ENCODE results near the gene LRRC72.
A peak's percentile ranks its signal among the peaks of the same experiment; 100 is the strongest.

The LRRC72 gene

GRCh38 chr7:16550671-16551070 is 24.0 kb downstream of the LRRC72 start:
- ATAC-seq (no peak), DNase-seq (ENCODE audit: low spot score in 2 of 2) (no peak)
- Mint-ChIP-seq H3K36me3 (no peaks in the 10 kb centered on the region), H3K4me3 (no peak overlapping the region), H3K27ac (no peak overlapping the region), H3K9me3 (no peaks in the 10 kb centered on the region), H3K4me1 (no peaks in the 10 kb centered on the region)

- Mint-ChIP-seq H3K9me3 (no peaks in the 10 kb centered on the region), H3K27ac (no peak overlapping the region), H3K4me3 (no peak overlapping the region), H3K36me3 (no peaks in the 10 kb centered on the region), H3K4me1 (no peaks in the 10 kb centered on the region)
- DNase-seq (ENCODE audit: low spot score in 2 of 2): no peak
- no peak for ATAC-seq
These were observed 28.1 kb downstream of the LRRC72 start for GRCh38 chr7:16554518-16555236.

DNA sequence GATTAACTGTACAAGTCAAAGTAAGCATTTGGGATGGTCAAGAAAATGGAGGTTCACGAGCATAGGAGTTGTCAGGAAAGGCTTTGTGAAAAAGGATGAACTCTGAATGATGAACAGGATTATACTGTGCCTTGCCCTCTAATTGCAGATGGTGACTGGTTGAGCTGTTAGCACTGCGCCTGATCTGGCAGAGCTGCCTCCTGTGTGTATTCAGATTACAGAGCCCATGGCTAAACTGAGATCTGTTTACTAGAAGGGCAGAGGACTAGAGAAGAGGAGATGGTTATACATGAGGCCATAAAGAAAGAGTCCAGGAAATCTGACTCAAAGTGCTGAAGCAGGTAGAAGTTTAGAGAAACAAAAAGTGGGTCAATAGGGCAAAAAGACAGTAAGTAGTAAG is 29.7 kb downstream of the LRRC72 start:
- DNase-seq (ENCODE audit: low spot score in 2 of 2) (no peak), ATAC-seq (no peak)
- H3K27ac Mint-ChIP-seq: no peak overlapping the region
- H3K36me3 Mint-ChIP-seq: no peaks in the 10 kb centered on the region
- no peaks in the 10 kb centered on the region for H3K9me3 Mint-ChIP-seq
- no peaks in the 10 kb centered on the region for H3K4me1 Mint-ChIP-seq
- H3K4me3 Mint-ChIP-seq: no peak overlapping the region

GRCh38 chr7:16558761-16559302 is 32.2 kb downstream of the LRRC72 start:
- no peak for ATAC-seq
- no peak overlapping the region for H3K27ac Mint-ChIP-seq
- H3K9me3 Mint-ChIP-seq: no peaks in the 10 kb centered on the region
- H3K4me3 Mint-ChIP-seq: no peak overlapping the region
- no peaks in the 10 kb centered on the region for H3K36me3 Mint-ChIP-seq
- H3K4me1 Mint-ChIP-seq: no peaks in the 10 kb centered on the region
- no peak for DNase-seq (ENCODE audit: low spot score in 2 of 2)

DNA sequence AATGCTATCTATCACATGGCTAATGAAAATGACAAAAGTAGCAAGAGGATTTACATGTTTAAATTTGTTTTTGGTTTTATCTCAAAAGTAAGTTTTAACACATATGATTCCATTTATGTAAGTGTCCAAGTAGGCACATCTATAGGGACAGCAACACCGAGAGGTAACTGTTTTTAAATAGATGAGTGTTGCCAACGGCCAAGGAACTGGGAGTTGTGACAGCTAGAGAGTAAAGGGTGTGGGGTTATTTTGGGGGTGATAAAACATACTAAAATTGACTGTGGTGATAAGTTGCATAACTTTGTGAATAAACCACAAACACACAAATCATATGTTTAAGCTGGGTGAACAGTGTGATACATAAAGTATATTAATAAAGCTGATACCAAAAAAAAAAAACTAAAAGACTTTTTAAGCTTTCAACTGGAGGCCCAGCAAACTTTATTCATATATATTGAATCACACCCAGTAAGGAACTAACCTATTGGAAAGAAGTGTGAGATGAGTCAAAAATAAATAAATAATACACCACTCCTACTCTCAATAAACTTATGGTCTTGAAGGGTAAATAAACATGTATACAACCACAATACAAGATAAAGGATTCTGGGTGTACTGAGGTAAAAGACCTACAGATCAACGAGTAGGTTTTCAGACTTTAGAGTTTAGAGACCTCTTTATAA is 33.0 kb downstream of the LRRC72 start:
- Mint-ChIP-seq H3K4me1 (peaks cover 5% of the 10 kb centered on the region), H3K4me3 (no peak overlapping the region), H3K9me3 (no peaks in the 10 kb centered on the region), H3K36me3 (no peaks in the 10 kb centered on the region), H3K27ac (no peak overlapping the region)
- no peak for DNase-seq (ENCODE audit: low spot score in 2 of 2)
- no peak for ATAC-seq

GRCh38 chr7:16561943-16562342 is 35.3 kb downstream of the LRRC72 start:
- no peak overlapping the region for H3K4me3 Mint-ChIP-seq
- DNase-seq (ENCODE audit: low spot score in 2 of 2) (no peak), ATAC-seq (no peak)
- H3K27ac Mint-ChIP-seq: no peak overlapping the region
- no peaks in the 10 kb centered on the region for H3K9me3 Mint-ChIP-seq
- H3K36me3 Mint-ChIP-seq: no peaks in the 10 kb centered on the region
- peaks cover 9% of the 10 kb centered on the region for H3K4me1 Mint-ChIP-seq

- H3K4me1 Mint-ChIP-seq: peaks cover 9% of the 10 kb centered on the region
- ATAC-seq: no peak
- DNase-seq (ENCODE audit: low spot score in 2 of 2): no peak
- H3K9me3 Mint-ChIP-seq: no peaks in the 10 kb centered on the region
- no peak overlapping the region for H3K4me3 Mint-ChIP-seq
- H3K36me3 Mint-ChIP-seq: no peaks in the 10 kb centered on the region
- H3K27ac Mint-ChIP-seq: peak overlapping the region; percentile 5
These were observed 36.0 kb downstream of the LRRC72 start for GRCh38 chr7:16562456-16563220.

DNA sequence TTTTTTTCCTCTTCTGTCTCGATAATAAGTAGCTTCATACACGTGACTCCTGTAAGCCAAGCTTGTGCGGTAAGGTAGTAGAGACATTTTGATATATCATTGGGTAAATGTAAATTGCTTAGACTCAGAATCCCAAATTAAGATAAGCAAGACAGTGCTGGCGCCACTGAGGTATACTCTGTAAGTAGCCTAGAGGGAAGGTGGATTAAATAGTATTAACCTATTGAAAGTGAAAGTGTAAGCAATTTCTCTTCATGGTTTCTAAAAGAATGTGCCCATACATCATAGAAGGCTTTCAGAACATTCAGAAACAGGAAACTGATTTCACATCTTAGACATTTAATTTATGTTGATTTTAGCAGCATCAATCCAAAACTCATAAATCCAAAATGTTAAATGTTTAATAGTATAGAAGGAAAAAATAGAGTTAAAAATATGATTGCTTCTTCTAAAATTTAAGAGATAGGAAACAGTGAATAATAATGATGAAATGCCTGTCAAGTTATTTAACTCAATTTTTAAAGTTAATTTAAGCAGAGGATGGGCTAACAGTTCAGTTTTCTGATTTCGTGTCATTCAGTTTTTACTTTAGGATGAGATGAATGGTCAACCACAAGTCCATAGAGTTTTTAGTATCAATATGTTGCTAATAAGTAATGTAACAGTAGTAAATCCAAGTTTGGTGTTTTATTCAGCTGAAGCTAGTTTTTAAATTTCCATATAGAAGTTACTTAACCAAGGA is 36.8 kb downstream of the LRRC72 start:
- no peak for DNase-seq (ENCODE audit: low spot score in 2 of 2)
- peak overlapping the region; percentile 5 for H3K27ac Mint-ChIP-seq
- ATAC-seq: peak; percentile 63
- no peaks in the 10 kb centered on the region for H3K9me3 Mint-ChIP-seq
- no peak overlapping the region for H3K4me3 Mint-ChIP-seq
- peaks cover 9% of the 10 kb centered on the region for H3K4me1 Mint-ChIP-seq
- H3K36me3 Mint-ChIP-seq: no peaks in the 10 kb centered on the region

- ATAC-seq: peak; percentile 68
- no peak overlapping the region for H3K4me3 Mint-ChIP-seq
- no peak for DNase-seq (ENCODE audit: low spot score in 2 of 2)
- H3K36me3 Mint-ChIP-seq: no peaks in the 10 kb centered on the region
- peak overlapping the region; percentile 5 for H3K27ac Mint-ChIP-seq
- no peaks in the 10 kb centered on the region for H3K9me3 Mint-ChIP-seq
- peaks cover 9% of the 10 kb centered on the region for H3K4me1 Mint-ChIP-seq
These were observed 37.4 kb downstream of the LRRC72 start for GRCh38 chr7:16564023-16564380.

GRCh38 chr7:16564909-16565426 is 38.3 kb downstream of the LRRC72 start:
- DNase-seq (ENCODE audit: low spot score in 2 of 2): no peak
- peak; percentile 51 for ATAC-seq
- Mint-ChIP-seq H3K9me3 (no peaks in the 10 kb centered on the region), H3K36me3 (no peaks in the 10 kb centered on the region), H3K4me3 (no peak overlapping the region), H3K4me1 (peaks cover 9% of the 10 kb centered on the region), H3K27ac (peak overlapping the region; percentile 58)

- no peak for DNase-seq (ENCODE audit: low spot score in 2 of 2)
- no peak for ATAC-seq
- H3K4me3 Mint-ChIP-seq: no peak overlapping the region
- H3K4me1 Mint-ChIP-seq: no peaks in the 10 kb centered on the region
- H3K27ac Mint-ChIP-seq: no peak overlapping the region
- H3K36me3 Mint-ChIP-seq: no peaks in the 10 kb centered on the region
- no peaks in the 10 kb centered on the region for H3K9me3 Mint-ChIP-seq
These were observed 45.3 kb downstream of the LRRC72 start for GRCh38 chr7:16571941-16572340.

DNA sequence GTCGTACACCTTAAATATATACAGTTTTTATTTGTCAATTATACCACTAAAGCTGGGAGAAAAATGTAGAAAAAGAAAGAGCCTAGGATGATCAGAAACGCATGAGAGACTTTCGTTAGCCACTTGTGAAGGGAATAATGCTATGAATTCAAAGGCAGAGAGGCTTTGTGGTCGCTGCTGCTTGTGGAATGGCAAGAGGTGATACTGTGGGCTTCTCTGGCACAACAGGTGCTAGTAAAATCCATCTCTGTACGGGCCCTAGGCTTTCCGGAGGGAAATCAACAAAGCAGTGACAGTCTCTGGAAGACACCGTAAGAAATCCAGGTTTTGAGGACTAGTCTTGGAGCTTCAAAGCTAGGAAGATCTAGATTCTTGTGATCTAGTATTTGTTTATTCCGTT is 52.6 kb downstream of the LRRC72 start:
- Mint-ChIP-seq H3K27ac (no peak overlapping the region), H3K4me1 (no peaks in the 10 kb centered on the region), H3K9me3 (no peaks in the 10 kb centered on the region), H3K36me3 (no peaks in the 10 kb centered on the region), H3K4me3 (no peak overlapping the region)
- DNase-seq (ENCODE audit: low spot score in 2 of 2) (no peak), ATAC-seq (no peak)

DNA sequence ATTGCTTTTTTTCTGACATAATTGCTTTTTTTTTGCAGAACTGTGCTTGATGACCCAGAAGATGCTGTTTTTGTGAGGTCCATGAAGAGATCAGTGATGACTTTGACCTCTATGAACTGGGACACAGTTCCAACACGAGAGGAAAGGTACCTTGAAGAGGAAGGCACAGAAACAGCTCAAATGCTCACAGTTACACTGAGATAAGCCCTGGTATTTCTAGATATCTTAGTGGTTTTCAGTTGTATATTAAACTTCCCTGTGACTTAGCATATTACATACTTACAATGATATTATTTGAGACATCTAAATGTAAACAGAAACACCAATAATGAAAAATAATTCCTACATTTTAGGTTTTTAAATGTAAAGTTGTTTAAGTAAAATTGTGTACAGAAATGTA is 54.7 kb downstream of the LRRC72 start:
- Mint-ChIP-seq H3K9me3 (no peaks in the 10 kb centered on the region), H3K27ac (no peak overlapping the region), H3K4me1 (no peaks in the 10 kb centered on the region), H3K36me3 (no peaks in the 10 kb centered on the region), H3K4me3 (no peak overlapping the region)
- no peak for DNase-seq (ENCODE audit: low spot score in 2 of 2)
- ATAC-seq: no peak

GRCh38 chr7:16583834-16584233 is 57.2 kb downstream of the LRRC72 start:
- Mint-ChIP-seq H3K4me3 (no peak overlapping the region), H3K27ac (no peak overlapping the region), H3K4me1 (no peaks in the 10 kb centered on the region), H3K9me3 (no peaks in the 10 kb centered on the region), H3K36me3 (no peaks in the 10 kb centered on the region)
- ATAC-seq (peak; percentile 30), DNase-seq (ENCODE audit: low spot score in 2 of 2) (no peak)

DNA sequence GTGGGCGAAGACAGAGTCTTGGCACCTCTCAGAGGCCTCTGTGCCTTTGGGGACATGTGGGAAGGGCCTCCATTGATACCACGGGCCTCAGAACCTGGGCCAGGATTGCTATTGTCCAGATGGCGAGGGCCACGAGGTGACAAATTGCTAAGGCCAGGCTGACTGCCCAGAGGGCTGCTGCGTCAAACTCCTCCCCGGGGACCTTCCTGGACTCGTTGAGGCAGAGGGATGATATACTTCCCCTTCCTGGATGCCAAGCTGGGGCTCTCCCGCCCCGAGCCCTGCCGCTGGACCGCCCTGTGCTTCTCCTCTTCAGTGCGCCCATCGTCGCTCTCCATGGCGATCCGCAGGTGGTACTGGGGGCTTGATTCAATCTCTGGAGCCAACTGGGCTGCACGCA is 58.9 kb downstream of the LRRC72 start:
- H3K4me1 Mint-ChIP-seq: no peaks in the 10 kb centered on the region
- ATAC-seq (no peak), DNase-seq (ENCODE audit: low spot score in 2 of 2) (no peak)
- no peaks in the 10 kb centered on the region for H3K9me3 Mint-ChIP-seq
- H3K27ac Mint-ChIP-seq: no peak overlapping the region
- H3K36me3 Mint-ChIP-seq: no peaks in the 10 kb centered on the region
- H3K4me3 Mint-ChIP-seq: no peak overlapping the region
